ENCODE measurements around the gene RTN4RL1. TPM values are rescaled to one million over a fixed set of nuclear protein-coding genes. Genes with fewer than 3 reads are reported as not detected.

Gene RTN4RL1
- total and polyA plus RNA-seq, 9 of the 15 experiments (the other 6 are each of a cell fraction or from before 2014, with no cell fraction given): 0.04 to 0.06 (median 0.04) TPM; not detected in 5

- TF ChIP-seq CHD7 (IDR thresholded peaks at IDR 0.05; ENCODE audit: low read depth, low read length) (no peak), ZBTB7A (IDR thresholded peaks at IDR 0.05; ENCODE audit: borderline replicate concordance, control insufficient read depth, low read depth, low read length) (0 out of 2 replicates have a peak, but pooled peaks have one; percentile 17), ZNF707 (CRISPR knock-in tag; conservative IDR thresholded peaks at IDR 0.05) (no peak), ZBTB33 (CRISPR knock-in tag; IDR thresholded peaks at IDR 0.05) (peak; percentile 100), SMARCE1 (IDR thresholded peaks at IDR 0.05) (no peak), CTCFL (IDR thresholded peaks at IDR 0.05; ENCODE audit: borderline replicate concordance, insufficient read depth, low read depth, low read length, poor library complexity, severe bottlenecking) (no peak), NCOA2 (IDR thresholded peaks at IDR 0.05; ENCODE audit: partially characterized antibody in 2 of 2) (no peak), HEY1 (CRISPR knock-in tag; IDR thresholded peaks at IDR 0.05; ENCODE audit: borderline replicate concordance) (no peak), U2AF1 (optimal IDR thresholded peaks at IDR 0.05; ENCODE audit: low read depth, low read length) (no peak), KDM1A (IDR thresholded peaks at IDR 0.05) (no peak)
Observed at GRCh38 chr17:2058586-2059546, 33.7 kb upstream of the RTN4RL1 start (continued).
